ENCODE results near the gene NFIX. TPM values are rescaled to one million over a fixed set of nuclear protein-coding genes. Genes with fewer than 3 reads are reported as not detected.
A peak's percentile ranks its signal among the peaks of the same experiment; 100 is the strongest.

The NFIX gene
- polyA plus RNA-seq, 1 donor (not counting 4 experiments of a cell fraction or from before 2014, with no cell fraction given): 5.2 TPM

DNA sequence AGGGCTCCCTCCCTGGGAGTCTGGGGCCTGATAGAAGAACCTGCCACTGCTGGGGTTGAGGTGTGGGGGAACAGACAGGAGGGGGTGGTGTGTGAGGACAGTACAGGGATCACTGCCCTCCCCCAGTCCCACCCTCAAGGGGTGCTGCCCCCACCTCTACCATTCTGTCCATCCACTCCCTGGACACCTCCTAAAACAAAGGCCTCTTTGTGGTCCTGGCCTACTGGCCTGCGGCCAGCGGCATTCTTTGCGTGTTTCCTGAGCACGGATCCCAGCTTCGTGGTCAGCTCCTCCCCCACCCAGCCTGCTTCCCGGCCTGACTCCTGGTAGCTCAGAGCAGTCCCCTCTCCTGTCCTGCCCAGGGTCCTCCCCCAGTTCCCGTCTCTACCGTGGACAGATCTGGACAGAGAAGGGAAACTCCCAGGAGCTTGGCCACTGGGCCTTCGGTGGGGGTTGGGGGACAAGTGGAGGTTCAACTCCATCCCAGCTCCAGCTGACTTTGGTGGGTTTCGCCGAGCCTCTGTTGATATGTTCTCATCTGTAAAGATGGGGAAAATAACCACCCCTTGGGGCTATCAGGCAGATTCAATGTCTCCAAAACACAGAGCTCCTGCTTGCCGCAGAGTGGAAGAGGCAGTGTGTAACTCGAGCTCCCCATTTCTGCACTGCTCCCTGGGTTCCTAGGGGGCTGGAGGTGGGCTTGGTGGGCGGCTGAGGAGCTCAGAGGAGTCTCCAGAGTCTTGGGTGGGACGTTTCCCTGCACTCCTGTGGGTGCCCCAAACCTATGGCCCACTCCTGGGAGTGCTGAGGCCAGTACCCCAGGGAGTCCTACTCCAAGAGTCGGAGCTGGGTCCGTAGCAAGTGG, 58.7 kb downstream of the NFIX start:
- Histone ChIP-seq H3K4me1 (ENCODE audit: control insufficient read depth, extremely low read depth, insufficient read depth, low read length) (peaks cover 71% of the 10 kb centered on the region), H3K9ac (ENCODE audit: control insufficient read depth, extremely low read depth, insufficient read depth, low read length) (peak overlapping the region; percentile 61), H3K36me3 (ENCODE audit: control insufficient read depth in 2 of 2, extremely low read depth in 1 of 2, insufficient read depth in 2 of 2, low read length in 2 of 2) (peaks cover 0 to 9% of the 10 kb centered on the region in 2 experiments), H3K27ac (ENCODE audit: control insufficient read depth, insufficient read depth, low read length) (peak overlapping the region; percentile 68), H3K27me3 (ENCODE audit: control insufficient read depth, extremely low read depth, insufficient read depth, low read length) (no peaks in the 10 kb centered on the region), H3K4me2 (ENCODE audit: control insufficient read depth, extremely low read depth, insufficient read depth, low read depth, low read length) (peak overlapping the region; percentile 58), H3K9me3 (ENCODE audit: control insufficient read depth, low read depth, low read length) (no peaks in the 10 kb centered on the region), H3K9me1 (ENCODE audit: control insufficient read depth, extremely low read depth, insufficient read depth, low read length) (peaks cover 7% of the 10 kb centered on the region), H3K79me2 (ENCODE audit: control insufficient read depth, insufficient read depth, low read length) (peaks cover 24% of the 10 kb centered on the region), H4K20me1 (ENCODE audit: control insufficient read depth, extremely low read depth, insufficient read depth, low read length) (peaks cover 4% of the 10 kb centered on the region), H2AFZ (ENCODE audit: control insufficient read depth, low read length) (no peak overlapping the region), H3K4me3 (ENCODE audit: control insufficient read depth in 2 of 3, extremely low read depth in 1 of 3, insufficient read depth in 2 of 3, low read depth in 1 of 3, low read length in 3 of 3) (peak overlapping the region in 2 of 3 experiments; percentile 30 to 31)
- TF ChIP-seq EZH2 (IDR thresholded peaks at IDR 0.05; ENCODE audit: low read length): no peak
- TF ChIP-seq, protein P1, sequence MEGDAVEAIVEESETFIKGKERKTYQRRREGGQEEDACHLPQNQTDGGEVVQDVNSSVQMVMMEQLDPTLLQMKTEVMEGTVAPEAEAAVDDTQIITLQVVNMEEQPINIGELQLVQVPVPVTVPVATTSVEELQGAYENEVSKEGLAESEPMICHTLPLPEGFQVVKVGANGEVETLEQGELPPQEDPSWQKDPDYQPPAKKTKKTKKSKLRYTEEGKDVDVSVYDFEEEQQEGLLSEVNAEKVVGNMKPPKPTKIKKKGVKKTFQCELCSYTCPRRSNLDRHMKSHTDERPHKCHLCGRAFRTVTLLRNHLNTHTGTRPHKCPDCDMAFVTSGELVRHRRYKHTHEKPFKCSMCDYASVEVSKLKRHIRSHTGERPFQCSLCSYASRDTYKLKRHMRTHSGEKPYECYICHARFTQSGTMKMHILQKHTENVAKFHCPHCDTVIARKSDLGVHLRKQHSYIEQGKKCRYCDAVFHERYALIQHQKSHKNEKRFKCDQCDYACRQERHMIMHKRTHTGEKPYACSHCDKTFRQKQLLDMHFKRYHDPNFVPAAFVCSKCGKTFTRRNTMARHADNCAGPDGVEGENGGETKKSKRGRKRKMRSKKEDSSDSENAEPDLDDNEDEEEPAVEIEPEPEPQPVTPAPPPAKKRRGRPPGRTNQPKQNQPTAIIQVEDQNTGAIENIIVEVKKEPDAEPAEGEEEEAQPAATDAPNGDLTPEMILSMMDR (optimal IDR thresholded peaks at IDR 0.05 in 1 of 3, IDR thresholded peaks at IDR 0.05 in 1 of 3, conservative IDR thresholded peaks at IDR 0.05 in 1 of 3; ENCODE audit: extremely low read depth in 1 of 3, insufficient read depth in 2 of 3, low read length in 3 of 3): no peak
- FAIRE-seq (peak; percentile 89), DNase-seq (ENCODE audit: low read depth, low spot score) (no peak)
- dilution Hi-C loops (cut with MboI; ENCODE audit: extremely low pct_ligation_motif_present, low sequenced_read_pairs): no loop called here

DNA sequence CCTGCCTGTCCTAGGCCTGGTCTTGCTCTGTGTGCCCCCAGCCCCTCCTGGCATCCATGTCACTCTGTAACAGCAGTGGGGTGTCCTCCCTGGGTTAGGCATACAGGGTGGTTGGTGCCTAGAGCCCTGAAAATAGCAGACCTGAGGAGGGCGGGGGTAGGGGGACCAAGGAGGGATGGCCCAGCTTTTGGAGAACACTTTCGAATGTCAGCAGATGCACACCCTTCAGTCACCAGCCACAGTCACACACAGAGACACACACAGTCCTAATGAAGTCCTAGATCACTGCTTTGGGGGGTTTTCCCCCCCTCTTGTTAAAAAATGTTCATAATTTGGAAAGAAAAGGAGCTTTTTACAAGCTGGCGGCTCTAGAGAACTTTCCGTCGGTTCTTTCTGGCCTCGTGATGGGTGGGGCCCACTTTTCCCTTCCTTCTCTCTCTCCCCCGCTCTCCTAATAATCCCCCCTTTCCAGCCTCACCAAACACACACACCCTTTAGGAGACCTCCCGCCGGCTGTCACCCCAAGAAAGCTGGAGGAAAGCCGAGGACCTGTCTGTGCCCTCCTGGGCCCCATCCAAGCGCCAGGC, 59.4 kb downstream of the NFIX start:
- Histone ChIP-seq H3K4me1 (ENCODE audit: control insufficient read depth, extremely low read depth, insufficient read depth, low read length) (peaks cover 71% of the 10 kb centered on the region), H3K4me2 (ENCODE audit: control insufficient read depth, extremely low read depth, insufficient read depth, low read depth, low read length) (peak overlapping the region; percentile 58), H4K20me1 (ENCODE audit: control insufficient read depth, extremely low read depth, insufficient read depth, low read length) (peaks cover 4% of the 10 kb centered on the region), H3K27me3 (ENCODE audit: control insufficient read depth, extremely low read depth, insufficient read depth, low read length) (no peaks in the 10 kb centered on the region), H3K79me2 (ENCODE audit: control insufficient read depth, insufficient read depth, low read length) (peaks cover 22% of the 10 kb centered on the region), H2AFZ (ENCODE audit: control insufficient read depth, low read length) (no peak overlapping the region), H3K4me3 (ENCODE audit: control insufficient read depth in 2 of 3, extremely low read depth in 1 of 3, insufficient read depth in 2 of 3, low read depth in 1 of 3, low read length in 3 of 3) (no peak overlapping the region), H3K27ac (ENCODE audit: control insufficient read depth, insufficient read depth, low read length) (peak overlapping the region; percentile 68), H3K36me3 (ENCODE audit: control insufficient read depth in 2 of 2, extremely low read depth in 1 of 2, insufficient read depth in 2 of 2, low read length in 2 of 2) (peaks cover 0 to 9% of the 10 kb centered on the region in 2 experiments), H3K9me1 (ENCODE audit: control insufficient read depth, extremely low read depth, insufficient read depth, low read length) (peaks cover 7% of the 10 kb centered on the region), H3K9ac (ENCODE audit: control insufficient read depth, extremely low read depth, insufficient read depth, low read length) (peak overlapping the region; percentile 77), H3K9me3 (ENCODE audit: control insufficient read depth, low read depth, low read length) (no peaks in the 10 kb centered on the region)
- FAIRE-seq (no peak), DNase-seq (ENCODE audit: low read depth, low spot score) (no peak)
- dilution Hi-C loops (cut with MboI; ENCODE audit: extremely low pct_ligation_motif_present, low sequenced_read_pairs): no loop called here
- no peak for TF ChIP-seq EZH2 (IDR thresholded peaks at IDR 0.05; ENCODE audit: low read length)
- TF ChIP-seq, protein P1 (optimal IDR thresholded peaks at IDR 0.05 in 1 of 3, IDR thresholded peaks at IDR 0.05 in 1 of 3, conservative IDR thresholded peaks at IDR 0.05 in 1 of 3; ENCODE audit: extremely low read depth in 1 of 3, insufficient read depth in 2 of 3, low read length in 3 of 3): no peak
